HepG2 (cell line): ENCODE results near the gene CEL. TPM values are rescaled to one million over a fixed set of nuclear protein-coding genes. Genes with fewer than 3 reads are reported as not detected.

Source experiments
- MTF1 ChIP-seq: sonication (generic); formaldehyde crosslinking; IDR thresholded peaks from 2 replicates; pipeline ENCODE4 v1.5.0; 2020; ENCODE audit warnings: missing genetic modification reagents
- POLR2AphosphoS2 ChIP-seq: IDR thresholded peaks from 2 replicates; pipeline ENCODE4 v1.6.1; 2011; ENCODE audit warnings: low read depth, low read length, improper control_type of control experiment
- PRPF4 ChIP-seq: fragments of 200-400 bp; formaldehyde crosslinking; IDR thresholded peaks from 2 replicates; pipeline ENCODE4 v1.6.1; 2016; ENCODE audit warnings: low read length, low read depth; ENCODE audit not compliant: poor library complexity, severe bottlenecking
- SATB2 ChIP-seq: sonication (generic); formaldehyde crosslinking; IDR thresholded peaks from 2 replicates; pipeline ENCODE4 v1.5.0; 2020; ENCODE audit warnings: missing genetic modification reagents
- YEATS4 ChIP-seq: sonication (generic); formaldehyde crosslinking; IDR thresholded peaks from 2 replicates; pipeline ENCODE4 v1.4.0; 2020; ENCODE audit warnings: missing genetic modification reagents, borderline replicate concordance
- ZC3H13 ChIP-seq: sonication (generic); formaldehyde crosslinking; IDR thresholded peaks from 2 replicates; pipeline ENCODE4 v1.8.1; 2023; ENCODE audit warnings: mild to moderate bottlenecking, missing genetic modification reagents, moderate library complexity
- ZNF576 ChIP-seq: sonication (generic); formaldehyde crosslinking; IDR thresholded peaks from 2 replicates; pipeline ENCODE4 v1.4.0; 2020; ENCODE audit warnings: mild to moderate bottlenecking, missing genetic modification reagents
- polyA plus RNA-seq, 8 experiments: library from polyadenylated mRNA; depleted of rRNA in 3 of 8; stranded (reverse) in 7 of 8; unstranded in 1 of 8; fragments of >200 nt; fragmentation: Illumina TruSeq in 4 of 8; extraction: Trizol in 4 of 8; gene quantifications; 2 replicates each; pipeline versions ENCODE4 v1.2.1 to v1.2.3, GENCODE V29; 2011 to 2016; ENCODE audit warnings: low read depth in 4 of 8, missing spikeins in 1 of 8, mixed read lengths in 1 of 8; ENCODE audit not compliant: insufficient read depth in 1 of 8
- total RNA-seq, 5 experiments: library from RNA; depleted of rRNA; stranded (reverse); fragments of >200 nt; fragmentation: Illumina TruSeq; extraction: Trizol; gene quantifications; 2 replicates each; pipeline ENCODE4 v1.2.3, GENCODE V29; 2016; ENCODE audit warnings: low read depth in 1 of 5
- TF ChIP-seq, protein P1 (sequence below): sonication (generic); formaldehyde crosslinking; IDR thresholded peaks from 2 replicates; pipeline ENCODE4 v1.8.1; 2023; ENCODE audit warnings: missing genetic modification reagents, inconsistent platforms, borderline replicate concordance
- TF ChIP-seq, protein P2 (sequence below): sonication (generic); formaldehyde crosslinking; IDR thresholded peaks from 2 replicates; pipeline ENCODE4 v1.4.0; 2020; ENCODE audit warnings: missing genetic modification reagents
- TF ChIP-seq, protein P3 (sequence below): sonication (generic); formaldehyde crosslinking; IDR thresholded peaks from 2 replicates; pipeline ENCODE4 v1.4.0; 2020; ENCODE audit warnings: missing genetic modification reagents; ENCODE audit errors: not compliant biosample characterization

CEL gene
- total and polyA plus RNA-seq, 2 of the 13 experiments (the other 11 are each of a cell fraction or from before 2014, with no cell fraction given) = 0.63 to 1.5 TPM

DNA sequence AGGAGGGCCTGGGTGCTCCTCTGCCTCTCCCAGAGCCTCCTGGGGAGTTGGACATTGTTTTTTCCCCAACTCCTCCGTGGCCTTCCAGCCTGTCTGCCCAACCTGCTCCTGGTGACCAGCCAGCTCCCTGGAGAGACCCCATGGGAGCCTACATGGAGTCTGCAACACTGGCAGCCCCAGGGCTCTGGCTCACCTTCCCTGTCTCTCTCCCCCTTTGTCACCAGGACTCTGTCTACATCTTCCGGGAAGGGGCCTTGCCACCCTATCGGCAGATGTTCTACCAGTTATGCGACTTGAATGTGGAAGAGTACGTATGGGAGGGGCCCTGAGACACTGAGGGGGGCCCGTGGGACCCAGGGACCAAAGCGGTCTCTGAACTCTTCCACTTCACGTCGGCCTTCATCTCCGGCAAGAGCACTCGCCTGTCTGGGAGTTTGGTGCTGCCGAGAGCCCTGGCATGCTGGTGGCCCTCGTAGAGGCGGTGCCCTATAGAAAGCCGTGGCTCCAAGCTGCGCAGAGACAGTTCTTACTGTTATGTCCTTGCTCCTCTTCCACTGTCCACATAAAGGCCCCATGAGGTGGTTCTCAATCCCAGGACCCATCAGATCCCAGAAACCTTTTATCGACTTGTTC lies 5.9 kb upstream of the CEL start (continued):
- TF ChIP-seq, protein P1, sequence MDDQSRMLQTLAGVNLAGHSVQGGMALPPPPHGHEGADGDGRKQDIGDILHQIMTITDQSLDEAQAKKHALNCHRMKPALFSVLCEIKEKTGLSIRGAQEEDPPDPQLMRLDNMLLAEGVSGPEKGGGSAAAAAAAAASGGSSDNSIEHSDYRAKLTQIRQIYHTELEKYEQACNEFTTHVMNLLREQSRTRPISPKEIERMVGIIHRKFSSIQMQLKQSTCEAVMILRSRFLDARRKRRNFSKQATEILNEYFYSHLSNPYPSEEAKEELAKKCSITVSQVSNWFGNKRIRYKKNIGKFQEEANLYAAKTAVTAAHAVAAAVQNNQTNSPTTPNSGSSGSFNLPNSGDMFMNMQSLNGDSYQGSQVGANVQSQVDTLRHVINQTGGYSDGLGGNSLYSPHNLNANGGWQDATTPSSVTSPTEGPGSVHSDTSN (CRISPR knock-in tag) = no peak
- TF ChIP-seq PRPF4 (no peak), SATB2 (CRISPR knock-in tag) (no peak), MTF1 (no peak), ZC3H13 (no peak), ZNF576 (CRISPR knock-in tag) (no peak), YEATS4 (CRISPR knock-in tag) (no peak), POLR2AphosphoS2 (no peak)
- TF ChIP-seq, protein P2, sequence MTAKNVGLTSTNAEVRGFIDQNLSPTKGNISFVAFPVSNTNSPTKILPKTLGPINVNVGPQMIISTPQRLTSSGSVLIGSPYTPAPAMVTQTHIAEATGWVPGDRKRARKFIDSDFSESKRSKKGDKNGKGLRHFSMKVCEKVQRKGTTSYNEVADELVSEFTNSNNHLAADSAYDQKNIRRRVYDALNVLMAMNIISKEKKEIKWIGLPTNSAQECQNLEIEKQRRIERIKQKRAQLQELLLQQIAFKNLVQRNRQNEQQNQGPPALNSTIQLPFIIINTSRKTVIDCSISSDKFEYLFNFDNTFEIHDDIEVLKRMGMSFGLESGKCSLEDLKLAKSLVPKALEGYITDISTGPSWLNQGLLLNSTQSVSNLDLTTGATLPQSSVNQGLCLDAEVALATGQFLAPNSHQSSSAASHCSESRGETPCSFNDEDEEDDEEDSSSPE (CRISPR knock-in tag) = no peak
- TF ChIP-seq, protein P3, sequence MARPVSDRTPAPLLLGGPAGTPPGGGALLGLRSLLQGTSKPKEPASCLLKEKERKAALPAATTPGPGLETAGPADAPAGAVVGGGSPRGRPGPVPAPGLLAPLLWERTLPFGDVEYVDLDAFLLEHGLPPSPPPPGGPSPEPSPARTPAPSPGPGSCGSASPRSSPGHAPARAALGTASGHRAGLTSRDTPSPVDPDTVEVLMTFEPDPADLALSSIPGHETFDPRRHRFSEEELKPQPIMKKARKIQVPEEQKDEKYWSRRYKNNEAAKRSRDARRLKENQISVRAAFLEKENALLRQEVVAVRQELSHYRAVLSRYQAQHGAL = no peak
